PC-9 (cell line): ENCODE data around the gene DNAH14.

Experiments
- CTCF ChIP-seq: fragments of 200-600 bp; sonication (generic); conservative IDR thresholded peaks from 2 replicates; pipeline ENCODE4 v1.6.1; 2017; ENCODE audit warnings: mixed run types, antibody characterized with exemption, mild to moderate bottlenecking, moderate library complexity
- EZH2 ChIP-seq: fragments of 200-600 bp; sonication (generic); IDR thresholded peaks from 2 replicates; pipeline ENCODE4 v1.8.0; 2017; ENCODE audit warnings: antibody characterized with exemption, low read depth

- no peak for TF ChIP-seq CTCF
- TF ChIP-seq EZH2, result no peak
Observed at GRCh38 chr1:225434046-225434445, 504.6 kb downstream of the DNAH14 start.
